GM12801 (cell line): ENCODE measurements around the gene TCN2.

Experiments
- TF ChIP-seq, protein P1 (sequence below): IDR thresholded peaks from one replicate; pipeline ENCODE4 v1.5.1; 2011; ENCODE audit warnings: control low read depth; ENCODE audit not compliant: insufficient read length; ENCODE audit errors: extremely low read depth

The TCN2 gene

DNA sequence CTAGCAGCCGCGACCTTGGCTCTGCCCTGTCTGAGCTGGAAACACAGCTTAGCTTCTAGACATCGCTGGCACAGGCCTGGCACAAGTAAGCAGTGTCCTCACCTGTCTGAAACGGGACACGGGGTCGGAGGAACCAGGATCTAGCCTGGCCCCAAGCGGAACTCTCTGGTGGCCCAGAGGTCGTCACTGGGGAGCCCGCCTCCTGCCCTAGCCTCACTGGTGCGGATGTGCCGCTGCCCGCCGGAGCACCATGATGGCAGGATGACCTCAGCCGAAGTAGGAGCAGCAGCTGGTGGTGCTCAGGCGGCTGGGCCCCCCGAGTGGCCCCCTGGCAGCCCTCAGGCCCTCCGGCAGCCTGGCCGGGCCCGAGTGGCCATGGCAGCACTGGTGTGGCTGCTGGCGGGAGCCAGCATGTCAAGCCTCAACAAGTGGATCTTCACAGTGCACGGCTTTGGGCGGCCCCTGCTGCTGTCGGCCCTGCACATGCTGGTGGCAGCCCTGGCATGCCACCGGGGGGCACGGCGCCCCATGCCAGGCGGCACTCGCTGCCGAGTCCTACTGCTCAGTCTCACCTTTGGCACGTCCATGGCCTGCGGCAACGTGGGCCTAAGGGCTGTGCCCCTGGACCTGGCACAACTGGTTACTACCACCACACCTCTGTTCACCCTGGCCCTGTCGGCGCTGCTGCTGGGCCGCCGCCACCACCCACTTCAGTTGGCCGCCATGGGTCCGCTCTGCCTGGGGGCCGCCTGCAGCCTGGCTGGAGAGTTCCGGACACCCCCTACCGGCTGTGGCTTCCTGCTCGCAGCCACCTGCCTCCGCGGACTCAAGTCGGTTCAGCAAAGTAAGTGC, 29.5 kb downstream of the TCN2 start:
- TF ChIP-seq, protein P1, sequence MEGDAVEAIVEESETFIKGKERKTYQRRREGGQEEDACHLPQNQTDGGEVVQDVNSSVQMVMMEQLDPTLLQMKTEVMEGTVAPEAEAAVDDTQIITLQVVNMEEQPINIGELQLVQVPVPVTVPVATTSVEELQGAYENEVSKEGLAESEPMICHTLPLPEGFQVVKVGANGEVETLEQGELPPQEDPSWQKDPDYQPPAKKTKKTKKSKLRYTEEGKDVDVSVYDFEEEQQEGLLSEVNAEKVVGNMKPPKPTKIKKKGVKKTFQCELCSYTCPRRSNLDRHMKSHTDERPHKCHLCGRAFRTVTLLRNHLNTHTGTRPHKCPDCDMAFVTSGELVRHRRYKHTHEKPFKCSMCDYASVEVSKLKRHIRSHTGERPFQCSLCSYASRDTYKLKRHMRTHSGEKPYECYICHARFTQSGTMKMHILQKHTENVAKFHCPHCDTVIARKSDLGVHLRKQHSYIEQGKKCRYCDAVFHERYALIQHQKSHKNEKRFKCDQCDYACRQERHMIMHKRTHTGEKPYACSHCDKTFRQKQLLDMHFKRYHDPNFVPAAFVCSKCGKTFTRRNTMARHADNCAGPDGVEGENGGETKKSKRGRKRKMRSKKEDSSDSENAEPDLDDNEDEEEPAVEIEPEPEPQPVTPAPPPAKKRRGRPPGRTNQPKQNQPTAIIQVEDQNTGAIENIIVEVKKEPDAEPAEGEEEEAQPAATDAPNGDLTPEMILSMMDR: no peak

DNA sequence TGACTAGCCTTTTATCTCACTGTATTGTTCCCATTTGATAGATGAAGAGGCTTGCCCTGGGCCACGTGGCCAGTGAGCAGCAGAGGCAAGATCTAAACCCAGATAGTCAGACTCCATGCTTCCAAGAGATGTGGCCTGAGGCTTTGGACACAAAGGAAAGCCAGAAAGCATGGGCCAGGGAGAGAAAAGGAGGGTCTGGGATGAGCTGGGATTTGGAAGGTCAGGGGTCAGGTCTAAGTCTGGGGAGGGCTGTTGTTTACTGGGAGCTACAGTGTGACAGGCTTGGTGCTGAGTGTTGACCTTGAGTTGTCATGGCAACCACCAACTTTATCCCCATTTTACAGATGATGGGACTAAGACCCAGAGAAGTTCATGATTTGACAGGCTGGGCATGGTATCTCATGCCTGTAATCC, 30.7 kb downstream of the TCN2 start:
- TF ChIP-seq, protein P1: no peak

DNA sequence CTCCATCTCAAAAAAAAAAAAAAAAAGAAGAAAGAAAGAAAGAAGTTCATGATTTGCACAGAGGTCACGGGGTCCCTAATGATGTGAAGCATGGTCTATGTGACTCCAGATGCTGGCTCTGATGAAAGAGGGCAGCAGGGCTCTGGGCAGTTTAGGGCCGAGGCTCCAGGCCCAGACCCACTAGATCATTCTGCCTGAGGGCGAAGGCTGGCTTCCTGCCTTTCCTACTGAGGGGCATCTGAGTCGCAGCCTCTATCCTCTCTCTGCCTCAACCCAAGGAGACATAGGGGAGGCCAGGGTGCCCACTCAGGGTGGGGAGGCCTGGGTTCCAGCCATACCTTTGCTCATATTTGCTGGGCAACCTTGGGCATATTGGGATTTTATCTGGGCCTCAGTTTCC, 33.4 kb downstream of the TCN2 start:
- TF ChIP-seq, protein P1: no peak

DNA sequence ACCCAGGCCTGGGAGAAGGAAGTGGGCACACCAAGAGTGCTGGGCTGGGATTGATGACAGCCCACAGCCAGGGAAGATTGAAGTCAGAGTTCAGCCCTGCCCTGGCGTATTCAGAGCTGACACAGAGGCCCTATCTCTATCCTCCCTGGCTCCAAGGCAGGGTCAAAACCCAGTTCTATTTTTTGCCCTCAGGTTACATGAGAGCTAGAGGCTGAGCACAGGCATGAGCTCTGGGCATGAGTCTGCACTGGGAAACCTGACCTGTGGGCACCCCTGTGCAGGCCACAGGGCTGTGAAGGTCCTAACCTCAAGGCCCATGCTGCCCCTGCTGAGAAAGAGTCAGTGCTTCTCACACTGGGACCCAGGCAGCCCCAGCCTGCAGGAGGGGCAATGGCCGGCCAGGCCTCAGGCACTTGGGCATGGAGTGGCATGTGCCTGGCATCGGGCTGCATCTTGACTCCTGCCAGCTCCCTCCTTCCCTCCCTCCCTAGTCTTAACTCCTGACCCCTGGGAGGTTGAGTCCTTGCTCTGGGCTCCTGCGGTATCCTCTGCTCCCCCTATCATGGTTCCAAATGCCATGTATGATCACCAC, 34.0 kb downstream of the TCN2 start:
- TF ChIP-seq, protein P1: no peak

DNA sequence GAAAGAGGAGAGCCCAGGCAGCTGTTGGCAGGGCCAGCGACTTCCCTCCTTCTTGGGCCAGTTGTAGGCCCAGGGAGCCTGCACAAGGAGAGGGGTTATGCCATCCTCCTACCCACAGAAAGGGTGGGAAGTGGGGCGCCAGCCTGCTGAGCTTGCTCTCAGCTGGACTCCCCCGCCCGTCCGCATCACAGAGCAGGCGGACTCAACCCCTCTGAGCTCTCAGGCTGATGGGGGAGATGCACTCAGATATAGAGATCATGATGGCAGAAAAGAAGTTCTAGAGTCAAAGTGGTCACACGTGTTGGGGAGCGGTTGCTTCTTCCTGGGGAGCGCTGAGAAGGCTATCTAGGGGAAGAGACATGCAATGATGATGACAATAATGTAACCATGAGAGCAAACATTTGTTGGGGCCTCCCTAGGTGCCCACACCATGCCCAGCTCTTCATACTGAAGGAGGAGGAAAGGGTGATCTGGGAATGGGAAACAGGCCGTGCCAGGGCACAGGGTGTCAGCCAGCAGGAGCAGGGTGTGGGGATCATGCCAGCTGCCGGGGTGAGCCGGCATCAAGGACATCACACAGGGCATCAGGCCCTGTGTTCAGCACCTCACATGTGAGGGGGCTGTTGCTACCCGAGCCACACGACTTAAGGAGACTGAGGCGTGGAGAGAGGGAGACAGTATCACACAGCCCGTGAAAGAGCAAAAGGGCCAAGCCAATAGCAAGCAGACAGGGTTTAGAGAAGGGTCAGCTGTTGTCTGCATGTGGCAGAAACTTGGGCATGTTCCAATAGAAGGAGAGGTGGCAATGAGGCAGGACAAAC, 36.3 kb downstream of the TCN2 start:
- TF ChIP-seq, protein P1: no peak

DNA sequence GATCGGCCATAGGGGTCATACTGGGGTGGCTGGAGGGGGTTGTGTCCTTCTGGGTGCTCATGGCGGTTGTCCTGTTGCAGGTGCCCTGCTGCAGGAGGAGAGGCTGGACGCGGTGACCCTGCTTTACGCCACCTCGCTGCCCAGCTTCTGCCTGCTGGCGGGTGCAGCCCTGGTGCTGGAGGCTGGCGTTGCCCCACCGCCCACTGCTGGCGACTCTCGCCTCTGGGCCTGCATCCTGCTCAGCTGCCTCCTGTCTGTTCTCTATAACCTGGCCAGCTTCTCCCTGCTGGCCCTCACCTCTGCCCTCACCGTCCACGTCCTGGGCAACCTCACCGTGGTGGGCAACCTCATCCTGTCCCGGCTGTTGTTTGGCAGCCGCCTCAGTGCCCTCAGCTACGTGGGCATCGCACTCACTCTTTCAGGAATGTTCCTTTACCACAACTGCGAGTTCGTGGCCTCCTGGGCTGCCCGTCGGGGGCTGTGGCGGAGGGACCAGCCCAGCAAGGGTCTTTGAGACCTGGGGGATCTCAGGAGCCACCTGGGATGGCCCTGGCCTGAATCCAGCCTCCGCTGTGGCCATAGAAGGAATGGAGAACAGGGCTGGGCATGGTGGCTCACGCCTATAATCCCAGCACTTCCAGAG, 39.7 kb downstream of the TCN2 start:
- TF ChIP-seq, protein P1: no peak

DNA sequence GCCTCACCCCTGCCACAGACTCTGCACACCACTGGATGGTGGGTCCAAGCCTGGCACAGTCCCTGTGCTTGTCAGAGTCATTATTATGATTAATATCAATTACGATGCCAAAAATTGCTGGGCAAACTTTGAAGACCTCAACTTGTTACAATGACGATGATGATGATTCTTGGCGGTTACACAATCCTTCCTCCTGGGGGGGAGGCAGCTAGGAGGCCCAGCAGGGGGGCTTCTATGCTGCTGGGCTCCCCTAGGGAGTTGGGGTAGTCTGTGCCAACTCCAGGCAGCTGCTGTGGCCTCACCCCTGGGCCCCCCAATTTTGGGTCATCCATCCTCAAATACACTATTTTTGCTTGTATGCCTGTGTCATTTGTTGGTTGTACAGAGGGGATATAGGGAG, 40.6 kb downstream of the TCN2 start:
- TF ChIP-seq, protein P1: no peak
